HG03432 (cell line): Measurements from ENCODE around the gene INSYN1.

Experiments
- ATAC-seq: cut with Tn5 transposase; IDR thresholded peaks from one replicate; pipeline ENCODE4 v1.9.1; 2021; ENCODE audit warnings: mild to moderate bottlenecking, moderate library complexity; ENCODE audit not compliant: unreplicated experiment

Gene INSYN1

GRCh38 chr15:73779974-73780373 lies 26.8 kb upstream of the INSYN1 start:
- ATAC-seq, result no peak

GRCh38 chr15:73777741-73778140 lies 24.6 kb upstream of the INSYN1 start:
- no peak for ATAC-seq

- ATAC-seq, result no peak
Measured at GRCh38 chr15:73773428-73773827, 20.3 kb upstream of the INSYN1 start.

GRCh38 chr15:73771385-73772045 lies 18.4 kb upstream of the INSYN1 start:
- ATAC-seq, result no peak

- no peak for ATAC-seq
Measured at GRCh38 chr15:73770050-73770449, 16.9 kb upstream of the INSYN1 start.

GRCh38 chr15:73767806-73768501 lies 14.8 kb upstream of the INSYN1 start:
- ATAC-seq, result no peak

GRCh38 chr15:73766598-73766997 lies 13.4 kb upstream of the INSYN1 start:
- no peak for ATAC-seq

- ATAC-seq, result no peak
Measured at GRCh38 chr15:73765778-73766177, 12.6 kb upstream of the INSYN1 start.

- ATAC-seq, result no peak
Measured at GRCh38 chr15:73763931-73764330, 10.8 kb upstream of the INSYN1 start.

GRCh38 chr15:73760330-73761329 lies 7.5 kb upstream of the INSYN1 start:
- no peak for ATAC-seq

GRCh38 chr15:73758461-73758860 lies 5.3 kb upstream of the INSYN1 start:
- ATAC-seq, result no peak

GRCh38 chr15:73757571-73757970 lies 4.4 kb upstream of the INSYN1 start:
- ATAC-seq, result no peak

GRCh38 chr15:73756947-73757513 lies 3.9 kb upstream of the INSYN1 start:
- ATAC-seq, result no peak

GRCh38 chr15:73756390-73756789 lies 3.2 kb upstream of the INSYN1 start:
- no peak for ATAC-seq

- no peak for ATAC-seq
Measured at GRCh38 chr15:73755946-73756345, 2.8 kb upstream of the INSYN1 start.

- no peak for ATAC-seq
Measured at GRCh38 chr15:73755481-73755880, 2.3 kb upstream of the INSYN1 start.

- ATAC-seq, result no peak
Measured at GRCh38 chr15:73754461-73754860, 1.3 kb upstream of the INSYN1 start.

GRCh38 chr15:73752806-73753193 lies 351 bp downstream of the INSYN1 start:
- no peak for ATAC-seq

GRCh38 chr15:73751899-73752805 lies 999 bp downstream of the INSYN1 start:
- no peak for ATAC-seq

- ATAC-seq, result no peak
Measured at GRCh38 chr15:73751511-73751898, 1.6 kb downstream of the INSYN1 start.
